CD4-positive, alpha-beta T cell (primary cell): ENCODE results near the gene CDC40. TPM values are rescaled to one million over a fixed set of nuclear protein-coding genes. Genes with fewer than 3 reads are reported as not detected.

Source experiments
- ATAC-seq: fragments of 200-7000 bp; cut with Tn5 transposase; one replicate; pipeline ENCODE4 v1.10.0; 2022; ENCODE audit warnings: mild to moderate bottlenecking; ENCODE audit not compliant: poor library complexity
- CTCF ChIA-PET: fragments of 350-600 bp; sonication (Branson Sonifier 250); formaldehyde crosslinking; loops from one replicate; lab custom pipeline; 2021; ENCODE audit warnings: antibody characterized with exemption, inconsistent platforms; lab: Charles Lee
- POLR2A ChIA-PET: fragments of 350-600 bp; sonication (Branson Sonifier 250); formaldehyde crosslinking; loops from one replicate; lab custom pipeline; 2021; ENCODE audit warnings: antibody characterized with exemption, inconsistent platforms; lab: Charles Lee
- DNase-seq, 14 experiments: peaks; one replicate each; pipeline ENCODE4 v3.0.0-alpha.2; 2013 to 2020; ENCODE audit warnings: mixed read lengths in 2 of 14
- H3K27ac ChIP-seq, 2 donors: one replicate each; pipeline versions ENCODE4 v1.5.1 to v1.7.0; 2013; ENCODE audit warnings: low read length in 2 of 2, low read depth in 1 of 2, mild to moderate bottlenecking in 1 of 2
- H3K27me3 ChIP-seq, 2 experiments: 1 replicate in 1 of 2; 2 replicates in 1 of 2; pipeline versions ENCODE4 v1.6.1 to v1.7.0; 2013; ENCODE audit warnings: low read length in 2 of 2, control low read depth in 1 of 2, mild to moderate bottlenecking in 1 of 2, moderate library complexity in 1 of 2; ENCODE audit not compliant: insufficient read depth in 2 of 2, control insufficient read depth in 1 of 2
- H3K36me3 ChIP-seq: one replicate; pipeline ENCODE4 v1.6.1; 2013; ENCODE audit warnings: low read length, control low read depth; ENCODE audit not compliant: insufficient read depth
- H3K4me1 ChIP-seq: one replicate; pipeline ENCODE4 v1.6.1; 2013; ENCODE audit warnings: low read length, control low read depth; ENCODE audit not compliant: insufficient read depth
- H3K4me3 ChIP-seq: one replicate; pipeline ENCODE4 v1.5.1; 2013; ENCODE audit warnings: mild to moderate bottlenecking, low read length, moderate library complexity
- H3K9me3 ChIP-seq, 2 experiments: 1 replicate in 1 of 2; 2 replicates in 1 of 2; pipeline versions ENCODE4 v1.6.1 to v1.7.0; 2013; ENCODE audit warnings: low read length in 2 of 2, mild to moderate bottlenecking in 2 of 2, control low read depth in 1 of 2, moderate library complexity in 1 of 2; ENCODE audit not compliant: control insufficient read depth in 1 of 2, insufficient read depth in 1 of 2
- H3K27ac Mint-ChIP-seq: one replicate; pipeline ENCODE4 v1.8.0; 2020; ENCODE audit warnings: mixed read lengths
- H3K27me3 Mint-ChIP-seq: one replicate; pipeline ENCODE4 v1.8.0; 2021; ENCODE audit warnings: mixed read lengths
- H3K36me3 Mint-ChIP-seq: one replicate; pipeline ENCODE4 v1.8.0; 2021; ENCODE audit warnings: low read depth, mixed read lengths
- H3K4me1 Mint-ChIP-seq: one replicate; pipeline ENCODE4 v1.8.0; 2021; ENCODE audit warnings: low read depth, mixed read lengths
- H3K4me3 Mint-ChIP-seq: one replicate; pipeline ENCODE4 v1.8.0; 2020; ENCODE audit warnings: mild to moderate bottlenecking, mixed read lengths
- H3K9me3 Mint-ChIP-seq: one replicate; pipeline ENCODE4 v1.8.0; 2020; ENCODE audit warnings: mixed read lengths
- intact Hi-C, 2 experiments: fragments of 100-400 bp; cut with DNase I in 1 of 2; cut with micrococcal nuclease in 1 of 2; formaldehyde crosslinking; loops; one replicate each; pipeline versions ENCODE4 v1.15.1 to v1.9.0; 2023 to 2025; cut with DNase I, micrococcal nuclease
- total RNA-seq, 174 experiments: library from RNA in 2 of 174; stranded (reverse) in 2 of 174; gene quantifications; one replicate each; pipeline ENCODE4 v1.2.3 and lab custom pipeline; 2021 to 2026
- TF ChIP-seq, protein P1 (sequence below): fragments of 200-600 bp; IDR thresholded peaks from one replicate; pipeline ENCODE4 v1.8.0; 2022; ENCODE audit warnings: antibody characterized with exemption, mild to moderate bottlenecking

Gene CDC40
- total RNA-seq, 2 experiments from 2014 or later: 26.0 to 29.5 TPM

DNA sequence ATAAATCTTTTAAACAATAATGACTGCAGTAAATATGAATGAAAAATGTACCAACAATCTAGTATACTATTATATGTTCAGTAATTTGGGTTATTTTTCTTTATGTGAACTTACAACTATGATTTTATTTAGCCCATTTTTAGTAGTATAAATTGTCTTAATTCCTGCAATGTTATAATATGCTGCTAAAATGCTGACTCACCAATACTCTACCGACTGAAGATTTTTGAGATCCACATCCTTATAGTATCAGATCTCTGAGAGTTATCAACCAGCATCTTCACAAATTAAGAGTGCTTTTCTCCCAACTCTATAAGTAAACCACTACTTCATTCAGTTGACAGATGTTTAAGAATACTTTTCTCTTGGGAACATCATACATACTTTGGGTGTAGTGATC is 16.6 kb downstream of the CDC40 start:
- Mint-ChIP-seq H3K36me3 (peaks cover 47% of the 10 kb centered on the region), H3K4me1 (peaks cover 32% of the 10 kb centered on the region), H3K27me3 (no peaks in the 10 kb centered on the region), H3K27ac (no peak overlapping the region), H3K9me3 (no peaks in the 10 kb centered on the region), H3K4me3 (no peak overlapping the region)
- ChIA-PET CTCF (interaction anchor here (0.6 kb wide), 1 partner anchor 579 kb away, joined by 3 read pairs; no protein-coding TSS in a partner anchor), POLR2A (no interaction called here)
- no peak for DNase-seq
- Histone ChIP-seq H3K4me1 (no peaks in the 10 kb centered on the region), H3K27me3 (no peaks in the 10 kb centered on the region), H3K4me3 (no peak overlapping the region), H3K9me3 (no peaks in the 10 kb centered on the region), H3K36me3 (peaks cover 14% of the 10 kb centered on the region), H3K27ac (no peak overlapping the region)
- no peak for ATAC-seq
- intact Hi-C loops: loop anchor here in 1 of 2 experiments (2.0 kb wide), 1 partner anchor 16 kb away; the partner anchor contains the start of gene CDC40
- TF ChIP-seq, protein P1, sequence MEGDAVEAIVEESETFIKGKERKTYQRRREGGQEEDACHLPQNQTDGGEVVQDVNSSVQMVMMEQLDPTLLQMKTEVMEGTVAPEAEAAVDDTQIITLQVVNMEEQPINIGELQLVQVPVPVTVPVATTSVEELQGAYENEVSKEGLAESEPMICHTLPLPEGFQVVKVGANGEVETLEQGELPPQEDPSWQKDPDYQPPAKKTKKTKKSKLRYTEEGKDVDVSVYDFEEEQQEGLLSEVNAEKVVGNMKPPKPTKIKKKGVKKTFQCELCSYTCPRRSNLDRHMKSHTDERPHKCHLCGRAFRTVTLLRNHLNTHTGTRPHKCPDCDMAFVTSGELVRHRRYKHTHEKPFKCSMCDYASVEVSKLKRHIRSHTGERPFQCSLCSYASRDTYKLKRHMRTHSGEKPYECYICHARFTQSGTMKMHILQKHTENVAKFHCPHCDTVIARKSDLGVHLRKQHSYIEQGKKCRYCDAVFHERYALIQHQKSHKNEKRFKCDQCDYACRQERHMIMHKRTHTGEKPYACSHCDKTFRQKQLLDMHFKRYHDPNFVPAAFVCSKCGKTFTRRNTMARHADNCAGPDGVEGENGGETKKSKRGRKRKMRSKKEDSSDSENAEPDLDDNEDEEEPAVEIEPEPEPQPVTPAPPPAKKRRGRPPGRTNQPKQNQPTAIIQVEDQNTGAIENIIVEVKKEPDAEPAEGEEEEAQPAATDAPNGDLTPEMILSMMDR: no peak

DNA sequence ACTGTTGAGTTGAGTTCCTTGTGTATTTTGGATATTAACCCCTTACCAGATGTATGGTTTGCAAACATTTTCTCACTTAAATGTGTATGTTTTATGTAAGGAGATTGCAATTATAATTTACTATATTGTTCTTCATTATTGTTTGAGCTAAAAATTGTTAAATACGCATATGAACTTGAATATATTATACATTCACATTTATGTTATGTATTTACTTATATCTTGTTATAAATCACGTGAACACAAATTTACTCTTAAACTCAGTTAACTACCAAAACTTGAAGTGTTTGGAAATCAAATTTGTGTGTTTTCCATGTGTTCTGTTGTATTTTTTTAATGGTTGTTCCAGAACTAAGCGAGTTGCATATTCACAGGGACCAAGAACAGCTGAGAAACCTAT is 18.3 kb downstream of the CDC40 start:
- ChIA-PET CTCF (interaction anchor here (0.6 to 2.1 kb wide), 2 partner anchors 159 to 738 kb away, joined by 3 to 5 read pairs; no protein-coding TSS in a partner anchor), POLR2A (no interaction called here)
- peaks cover 10% of the 10 kb centered on the region for H3K36me3 ChIP-seq
- DNase-seq (no peak), ATAC-seq (no peak)
- intact Hi-C loops: no loop called here
- H3K27me3 ChIP-seq: no peaks in the 10 kb centered on the region
- H3K27ac ChIP-seq: no peak overlapping the region
- no peak overlapping the region for H3K4me3 ChIP-seq
- no peak overlapping the region for H3K4me3 Mint-ChIP-seq
- peaks cover 42% of the 10 kb centered on the region for H3K4me1 Mint-ChIP-seq
- H3K36me3 Mint-ChIP-seq: peaks cover 55% of the 10 kb centered on the region
- H3K9me3 ChIP-seq: no peaks in the 10 kb centered on the region
- no peaks in the 10 kb centered on the region for H3K4me1 ChIP-seq
- TF ChIP-seq, protein P1: no peak
- H3K27me3 Mint-ChIP-seq: no peaks in the 10 kb centered on the region
- H3K27ac Mint-ChIP-seq: no peak overlapping the region
- no peaks in the 10 kb centered on the region for H3K9me3 Mint-ChIP-seq

DNA sequence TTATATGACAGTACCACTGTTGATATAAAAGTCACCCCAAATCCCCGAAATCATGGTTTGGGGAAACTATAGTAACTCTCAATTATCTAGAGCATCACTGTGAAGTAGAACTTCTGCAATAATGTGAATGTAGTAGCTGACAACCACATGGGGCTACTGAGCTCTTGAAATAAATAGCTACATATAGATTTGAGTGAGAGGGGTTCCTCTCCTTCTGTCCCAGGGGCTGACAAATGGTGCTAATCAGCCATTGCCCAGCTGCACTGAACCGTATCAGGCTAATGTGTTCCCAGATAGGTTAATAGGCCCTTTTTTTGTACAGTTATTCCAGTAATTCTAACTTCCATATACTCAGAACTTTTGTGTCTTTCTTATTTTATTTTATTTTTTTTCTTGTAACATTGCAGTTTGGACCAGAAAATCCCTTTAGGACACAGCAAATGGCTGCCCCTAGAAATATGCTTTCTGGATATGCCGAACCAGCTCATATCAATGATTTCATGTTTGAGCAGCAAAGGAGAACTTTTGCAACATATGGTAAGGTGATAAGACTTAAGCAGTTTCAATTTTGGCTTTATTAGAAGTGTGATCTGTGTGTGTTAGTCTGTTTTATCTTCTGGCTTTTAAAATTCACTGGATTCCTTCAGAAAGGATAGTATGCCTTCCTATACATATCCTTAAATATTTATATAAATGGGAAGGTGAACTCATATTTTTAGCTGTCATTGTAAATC is 21.1 kb downstream of the CDC40 start:
- DNase-seq (no peak), ATAC-seq (no peak)
- H3K36me3 Mint-ChIP-seq: peaks cover 49% of the 10 kb centered on the region
- Histone ChIP-seq H3K4me1 (no peaks in the 10 kb centered on the region), H3K4me3 (no peak overlapping the region), H3K9me3 (no peaks in the 10 kb centered on the region), H3K27me3 (no peaks in the 10 kb centered on the region), H3K27ac (no peak overlapping the region), H3K36me3 (peaks cover 6% of the 10 kb centered on the region)
- ChIA-PET CTCF (no interaction called here), POLR2A (no interaction called here)
- no peak overlapping the region for H3K4me3 Mint-ChIP-seq
- TF ChIP-seq, protein P1: no peak
- no peaks in the 10 kb centered on the region for H3K9me3 Mint-ChIP-seq
- H3K27ac Mint-ChIP-seq: no peak overlapping the region
- intact Hi-C loops: no loop called here
- H3K27me3 Mint-ChIP-seq: no peaks in the 10 kb centered on the region
- H3K4me1 Mint-ChIP-seq: peaks cover 35% of the 10 kb centered on the region
